GM18858 (cell line): Measurements from ENCODE around the gene MIPEP.

Experiments used
- ATAC-seq: cut with Tn5 transposase; IDR thresholded peaks from one replicate; pipeline ENCODE4 v1.9.1; 2021; ENCODE audit not compliant: unreplicated experiment

MIPEP gene

GRCh38 chr13:23855360-23855759 is 33.8 kb downstream of the MIPEP start:
- ATAC-seq: no peak

DNA sequence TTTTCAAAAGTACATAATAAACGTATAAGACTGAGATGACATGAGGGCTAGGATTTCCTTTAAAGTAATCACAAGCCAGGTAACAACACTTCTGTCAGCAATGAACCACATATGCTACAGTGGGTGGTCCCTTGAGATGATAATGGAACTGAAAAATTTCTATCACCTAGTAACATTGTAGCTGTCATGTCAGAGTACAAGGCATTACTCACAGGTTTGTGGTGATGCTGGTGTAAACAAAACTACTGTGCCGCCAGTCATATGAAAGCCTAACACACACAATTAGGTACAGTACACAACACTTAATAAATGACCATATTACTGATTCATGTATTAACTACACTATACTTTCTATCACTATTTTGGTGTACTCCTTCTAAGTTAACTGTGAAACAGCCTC is 36.8 kb downstream of the MIPEP start:
- no peak for ATAC-seq

GRCh38 chr13:23851106-23851505 is 38.1 kb downstream of the MIPEP start:
- no peak for ATAC-seq

DNA sequence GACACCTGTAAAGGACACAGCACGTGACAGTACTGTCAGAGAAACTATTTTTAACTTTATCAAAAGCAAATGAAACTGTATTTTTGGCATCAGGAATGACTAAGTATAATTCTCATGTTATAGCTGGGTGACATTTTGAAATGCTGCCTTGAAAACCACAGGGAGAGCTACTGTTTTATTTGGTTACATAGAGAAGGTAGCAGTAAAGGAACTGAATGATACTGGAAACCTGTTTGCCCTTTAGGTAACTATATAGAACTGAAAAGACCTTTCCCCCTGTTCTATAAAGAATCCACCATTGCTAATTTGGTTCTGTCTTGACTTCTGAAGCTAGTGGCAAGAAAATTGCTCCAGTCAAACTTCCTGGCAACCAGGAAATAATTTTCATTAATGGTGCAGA is 39.1 kb downstream of the MIPEP start:
- ATAC-seq: no peak

GRCh38 chr13:23849670-23850069 is 39.5 kb downstream of the MIPEP start:
- ATAC-seq: no peak

GRCh38 chr13:23848646-23849141 is 40.5 kb downstream of the MIPEP start:
- no peak for ATAC-seq

GRCh38 chr13:23848019-23848418 is 41.2 kb downstream of the MIPEP start:
- ATAC-seq: no peak

- ATAC-seq: no peak
Observed at GRCh38 chr13:23847497-23847896, 41.7 kb downstream of the MIPEP start.

DNA sequence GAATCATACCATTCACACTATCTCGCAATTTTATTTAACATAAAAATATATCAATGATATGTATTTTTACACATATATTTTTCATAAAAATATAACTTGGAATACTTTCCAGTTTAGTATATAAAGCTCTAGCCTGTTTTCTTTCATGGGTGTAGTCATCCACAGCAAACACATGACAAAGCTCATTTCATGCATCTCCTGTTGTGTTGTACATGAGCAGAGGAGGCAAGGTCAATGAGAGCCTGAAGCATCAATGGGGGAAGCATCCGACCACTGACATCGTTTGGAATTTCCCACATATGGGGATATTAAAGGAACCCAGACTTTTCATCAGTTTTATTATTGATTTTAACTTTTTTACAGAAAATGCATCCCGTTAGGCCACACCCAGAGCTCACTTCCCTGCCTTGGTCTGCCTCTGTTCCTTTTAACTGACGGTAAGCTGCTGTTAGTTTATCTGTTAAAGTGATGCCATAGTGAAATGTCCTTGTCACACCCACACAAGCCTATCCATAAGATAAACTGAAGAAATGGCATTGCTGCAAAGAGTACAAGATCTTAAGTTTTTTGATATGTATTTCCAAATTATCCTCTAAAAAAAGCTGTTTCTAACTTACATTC is 44.0 kb downstream of the MIPEP start:
- peak; percentile 7 for ATAC-seq

- ATAC-seq: no peak
Observed at GRCh38 chr13:23844132-23844531, 45.1 kb downstream of the MIPEP start.

GRCh38 chr13:23843436-23843835 is 45.8 kb downstream of the MIPEP start:
- no peak for ATAC-seq

DNA sequence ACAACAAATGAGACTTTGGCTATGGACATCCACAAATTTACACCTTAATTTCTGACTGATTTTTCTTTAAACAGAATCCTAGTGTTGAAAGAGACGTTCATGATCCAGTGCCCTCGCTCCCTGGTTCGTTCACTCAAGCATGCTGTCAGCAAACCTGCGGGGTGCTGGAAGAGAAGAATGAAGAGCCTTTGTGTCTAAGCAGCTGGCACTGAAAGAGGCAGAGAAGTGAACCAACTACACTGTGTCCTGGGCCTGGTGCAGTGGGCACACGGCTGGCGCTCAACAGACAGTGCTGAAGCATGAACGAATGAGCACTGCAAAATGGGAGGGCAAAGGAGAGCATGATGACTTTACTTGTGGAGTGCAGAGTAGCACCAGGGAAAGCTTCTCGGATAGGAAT is 46.8 kb downstream of the MIPEP start:
- ATAC-seq: no peak

DNA sequence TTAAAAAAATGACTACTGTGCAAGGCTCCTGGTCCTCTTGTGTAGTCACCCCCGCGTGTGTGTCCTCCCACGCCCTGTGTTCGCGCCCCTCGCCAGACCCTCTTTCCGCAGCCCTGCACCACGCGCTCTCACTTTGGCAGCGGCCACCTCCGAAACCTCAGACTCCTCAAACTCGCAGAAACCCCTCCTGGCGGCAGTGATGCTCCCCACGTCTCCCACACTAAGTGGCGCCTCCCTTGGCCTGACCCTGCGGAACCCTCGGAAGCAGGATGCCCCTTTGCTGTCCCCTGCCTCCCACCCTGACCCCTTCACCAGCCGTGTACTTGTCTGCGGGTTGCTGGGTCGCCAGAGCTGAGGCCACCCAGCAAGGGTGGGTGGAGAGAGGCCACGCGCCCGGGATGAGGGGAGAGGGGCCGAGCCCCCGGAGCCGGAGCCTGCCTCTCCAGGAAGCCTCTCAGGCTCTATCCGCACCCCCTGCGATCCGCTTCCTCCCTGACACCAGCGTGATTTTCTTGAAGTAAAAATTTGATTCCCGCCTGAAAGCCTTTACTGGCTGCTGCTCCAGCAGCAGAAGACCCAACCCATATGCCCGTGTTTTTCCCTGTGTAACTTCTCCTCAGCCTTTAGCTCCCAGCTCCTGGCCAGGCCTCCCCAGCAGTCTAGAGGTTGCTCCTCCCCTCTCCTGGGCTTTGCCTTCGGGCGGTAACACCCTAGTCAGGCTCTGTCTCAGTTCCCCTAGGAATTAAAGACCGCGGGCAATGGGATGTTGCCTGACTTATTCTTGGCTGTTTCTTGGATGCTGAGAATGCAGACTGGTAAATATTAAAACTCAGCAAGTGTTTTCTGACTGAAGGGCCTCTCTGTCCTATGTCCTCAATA is 55.2 kb downstream of the MIPEP start:
- ATAC-seq: no peak

DNA sequence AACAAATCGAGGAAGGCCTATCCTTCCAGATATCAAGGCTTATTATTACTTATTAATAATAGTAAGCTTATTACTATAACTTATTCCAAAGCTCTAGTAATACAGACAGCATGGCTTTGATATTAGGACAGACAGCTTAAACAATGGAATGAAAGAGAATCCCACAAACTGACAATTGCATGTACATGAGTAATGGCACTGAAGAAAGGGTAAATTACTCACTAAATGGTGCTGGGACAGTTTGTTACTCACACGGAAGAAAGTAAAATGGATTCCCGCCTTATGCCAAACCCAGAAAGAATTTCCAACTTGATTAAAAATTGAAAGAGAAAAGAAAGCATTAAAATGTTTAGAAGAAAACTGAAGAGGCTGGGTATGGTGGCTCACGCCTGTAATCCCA is 60.3 kb downstream of the MIPEP start:
- ATAC-seq: no peak

GRCh38 chr13:23828086-23828485 is 61.1 kb downstream of the MIPEP start:
- no peak for ATAC-seq

DNA sequence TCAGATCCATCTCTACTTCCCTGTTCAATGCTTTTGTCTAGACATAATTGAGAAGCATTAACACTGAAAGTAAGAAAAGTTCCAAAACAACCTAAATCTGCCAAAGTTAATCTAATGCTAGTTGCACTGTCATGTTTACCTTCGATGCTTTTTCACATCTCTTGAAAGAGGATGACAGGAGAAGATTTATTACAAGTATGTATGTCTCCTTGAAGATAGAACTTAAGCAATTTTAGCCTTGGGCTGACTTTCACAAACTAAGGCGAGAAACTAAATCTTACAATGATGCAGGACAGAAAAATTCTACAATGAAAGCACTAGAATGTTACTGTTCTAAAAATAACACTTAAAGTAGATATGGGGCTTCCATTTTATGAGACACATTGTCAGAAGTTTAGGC is 64.0 kb downstream of the MIPEP start:
- ATAC-seq: no peak

DNA sequence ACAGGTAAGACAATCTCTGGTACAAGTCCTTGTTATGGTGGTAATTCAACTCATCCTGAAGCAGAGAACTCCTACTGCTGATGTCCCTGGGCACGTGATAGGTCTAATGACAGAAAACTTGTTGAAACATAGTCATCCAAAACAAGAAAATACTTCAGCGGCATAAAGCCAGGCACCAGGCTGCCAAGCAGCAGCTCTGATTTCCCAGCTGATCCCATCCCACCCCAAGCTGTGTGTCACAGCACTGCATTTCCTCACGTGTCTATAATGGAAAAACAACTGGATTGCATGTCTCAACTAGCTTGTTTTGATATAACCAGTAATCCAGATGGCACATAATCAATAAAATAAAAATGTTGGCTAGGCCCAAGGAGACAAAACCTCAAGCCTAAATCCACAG is 64.8 kb downstream of the MIPEP start:
- no peak for ATAC-seq

DNA sequence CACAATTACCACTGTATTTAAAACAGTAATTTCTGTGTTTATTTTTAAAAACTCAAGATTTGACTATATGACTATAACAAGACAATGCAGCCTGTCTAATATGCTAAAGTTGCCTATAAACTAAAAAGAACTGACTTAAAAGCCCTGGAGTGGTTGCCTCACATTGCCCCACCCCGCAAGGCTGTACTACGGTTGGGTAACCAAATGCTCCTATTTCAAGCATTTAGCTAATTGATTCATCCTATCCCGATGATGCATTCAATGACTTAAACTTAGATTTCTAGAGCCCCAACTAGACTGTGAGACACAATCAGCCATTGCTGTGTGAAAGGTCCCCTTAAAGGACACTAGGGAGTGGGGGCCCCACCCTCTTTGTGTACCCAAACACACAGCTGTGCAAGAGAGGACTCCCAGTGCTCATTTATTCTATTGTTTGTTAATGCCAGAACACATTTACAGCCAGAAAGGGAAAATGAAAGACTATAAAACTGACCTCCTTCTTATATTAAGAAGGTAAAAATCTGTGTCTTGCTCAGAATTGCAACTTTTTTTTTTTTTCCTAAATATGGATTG is 66.9 kb downstream of the MIPEP start:
- no peak for ATAC-seq

DNA sequence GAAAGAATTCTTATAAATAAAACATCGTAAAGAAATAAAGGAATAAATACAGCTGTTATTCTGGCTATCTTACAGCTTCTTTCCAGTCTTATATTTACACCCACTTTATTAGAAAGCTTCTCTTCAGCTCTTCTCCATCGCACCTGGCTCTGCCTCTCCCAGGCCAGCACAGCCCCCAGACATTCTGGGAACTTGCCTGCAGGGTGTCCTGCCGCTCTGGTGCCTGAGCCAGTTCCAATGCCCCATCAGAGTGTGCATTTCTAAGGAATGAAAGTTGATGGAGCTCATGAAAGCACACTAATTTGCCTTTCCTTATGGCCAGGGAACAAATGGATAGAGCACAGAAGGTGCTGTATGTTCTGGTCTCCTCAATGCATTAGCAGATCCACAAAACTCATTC is 68.7 kb downstream of the MIPEP start:
- ATAC-seq: no peak

- ATAC-seq: no peak
Observed at GRCh38 chr13:23817830-23818229, 71.4 kb downstream of the MIPEP start.

- no peak for ATAC-seq
Observed at GRCh38 chr13:23817136-23817535, 72.1 kb downstream of the MIPEP start.

- no peak for ATAC-seq
Observed at GRCh38 chr13:23813635-23814034, 75.6 kb downstream of the MIPEP start.
